ENCODE results near the gene DHX40. TPM values are rescaled to one million over a fixed set of nuclear protein-coding genes. Genes with fewer than 3 reads are reported as not detected.
"Not testable (repeated sequence)": the region's sequence is repeated elsewhere in the genome, so short reads cannot be mapped to it uniquely, and the experiment has no call there.

The DHX40 gene
- total RNA-seq, 2 experiments from 2014 or later: 22.9 to 24.1 TPM

- peaks cover 7% of the 10 kb centered on the region for H3K9me3 Mint-ChIP-seq (ENCODE audit: low read depth)
- H3K27me3 Mint-ChIP-seq: no peaks in the 10 kb centered on the region
- CTCF ChIA-PET: interaction anchor here (0.6 kb wide), 1 partner anchor 411 kb away, joined by 3 read pairs; the partner anchor contains the start of genes PRR11 and SKA2
- DNase-seq (peak; percentile 77), ATAC-seq (peak; percentile 88)
- H3K36me3 Mint-ChIP-seq (ENCODE audit: low read depth): peaks cover 14% of the 10 kb centered on the region
- intact Hi-C loops (cut with DNase I, micrococcal nuclease): loop anchor here (1.0 to 10.0 kb wide), 12 partner anchors 45 to 826 kb away; partner anchors contain the start of genes CLTC (in 2 of the 2), PRR11 (in 2 of the 2), SKA2 (in 2 of the 2) and GDPD1 (in 1 of the 2)
- H3K4me1 Mint-ChIP-seq: peaks cover 23% of the 10 kb centered on the region
- H3K27ac Mint-ChIP-seq: peak overlapping the region; percentile 99
- POLR2A ChIA-PET: interaction anchor here (0.6 to 1.0 kb wide), 2 partner anchors 51 to 142 kb away, joined by 6 read pairs; partner anchors contain the start of genes PTRH2 and VMP1
- H3K4me3 Mint-ChIP-seq: peak overlapping the region; percentile 99
Observed at GRCh38 chr17:59565959-59566324, 532 bp downstream of the DHX40 start.

GRCh38 chr17:59569151-59569550, 3.7 kb downstream of the DHX40 start:
- not testable (repeated sequence) for ATAC-seq

GRCh38 chr17:59572301-59572924, 7.0 kb downstream of the DHX40 start:
- ATAC-seq: peak; percentile 93
- ChIA-PET POLR2A (no interaction called here), CTCF (interaction anchor here (0.6 to 0.9 kb wide), 2 partner anchors 15 to 79 kb away, joined by 3 read pairs; no protein-coding TSS in a partner anchor)
- H3K4me1 Mint-ChIP-seq: peaks cover 17% of the 10 kb centered on the region
- H3K27me3 Mint-ChIP-seq: no peaks in the 10 kb centered on the region
- intact Hi-C loops (cut with DNase I, micrococcal nuclease): loop anchor here (1.0 kb wide), 2 partner anchors 29 to 47 kb away; partner anchors contain the start of gene CLTC (in 1 of the 2)
- DNase-seq: peak; percentile 54
- H3K27ac Mint-ChIP-seq: peak overlapping the region; percentile 91
- H3K9me3 Mint-ChIP-seq (ENCODE audit: low read depth): no peaks in the 10 kb centered on the region
- peaks cover 19% of the 10 kb centered on the region for H3K36me3 Mint-ChIP-seq (ENCODE audit: low read depth)
- peak overlapping the region; percentile 31 for H3K4me3 Mint-ChIP-seq

More at GRCh38 chr17:59569151-59569550, 3.7 kb downstream of the DHX40 start:
- CTCF ChIA-PET: interaction anchor here (0.5 to 1.9 kb wide), 2 partner anchors 10 to 55 kb away, joined by 3 to 5 read pairs; no protein-coding TSS in a partner anchor
- H3K27me3 Mint-ChIP-seq; DNase-seq; H3K9me3 Mint-ChIP-seq (ENCODE audit: low read depth); H3K4me3 Mint-ChIP-seq; H3K27ac Mint-ChIP-seq; POLR2A ChIA-PET: not testable (repeated sequence)
- intact Hi-C loops (cut with DNase I, micrococcal nuclease): loop anchor here (5.0 to 10.0 kb wide), 3 partner anchors 323 to 414 kb away; partner anchors contain the start of genes PRR11 (in 1 of the 2), RPS6KB1 (in 1 of the 2), SKA2 (in 1 of the 2) and TUBD1 (in 1 of the 2)
- H3K4me1 Mint-ChIP-seq: peaks cover 38% of the 10 kb centered on the region
- peaks cover 28% of the 10 kb centered on the region for H3K36me3 Mint-ChIP-seq (ENCODE audit: low read depth)

GRCh38 chr17:59584168-59584567, 18.8 kb downstream of the DHX40 start:
- H3K4me1 Mint-ChIP-seq; intact Hi-C loops (cut with DNase I, micrococcal nuclease); ATAC-seq; CTCF ChIA-PET; H3K27ac Mint-ChIP-seq; POLR2A ChIA-PET; H3K9me3 Mint-ChIP-seq (ENCODE audit: low read depth); H3K4me3 Mint-ChIP-seq; H3K27me3 Mint-ChIP-seq; H3K36me3 Mint-ChIP-seq (ENCODE audit: low read depth); DNase-seq: not testable (repeated sequence)

- intact Hi-C loops (cut with DNase I, micrococcal nuclease): no loop called here
- no peak for ATAC-seq
- ChIA-PET CTCF (interaction anchor here (0.6 kb wide), 1 partner anchor 215 kb away, joined by 3 read pairs; no protein-coding TSS in a partner anchor), POLR2A (interaction anchor here (1.0 kb wide), 1 partner anchor 22 kb away, joined by 3 read pairs; no protein-coding TSS in a partner anchor)
- Mint-ChIP-seq H3K9me3 (ENCODE audit: low read depth) (no peaks in the 10 kb centered on the region), H3K4me3 (no peak overlapping the region), H3K27me3 (no peaks in the 10 kb centered on the region), H3K4me1 (peaks cover 11% of the 10 kb centered on the region), H3K27ac (no peak overlapping the region), H3K36me3 (ENCODE audit: low read depth) (peaks cover 28% of the 10 kb centered on the region)
- DNase-seq: no peak
Observed at GRCh38 chr17:59600169-59600568, 34.8 kb downstream of the DHX40 start.

- H3K9me3 Mint-ChIP-seq (ENCODE audit: low read depth): no peaks in the 10 kb centered on the region
- H3K4me3 Mint-ChIP-seq: no peak overlapping the region
- POLR2A ChIA-PET: interaction anchor here (0.5 to 1.0 kb wide), 4 partner anchors 22 to 1804 kb away, joined by 3 to 5 read pairs (median 4); no protein-coding TSS in a partner anchor
- peaks cover 11% of the 10 kb centered on the region for H3K4me1 Mint-ChIP-seq
- peak; percentile 43 for DNase-seq
- no peaks in the 10 kb centered on the region for H3K27me3 Mint-ChIP-seq
- intact Hi-C loops (cut with DNase I, micrococcal nuclease): loop anchor here (1.0 kb wide), 2 partner anchors 18 to 29 kb away; partner anchors contain the start of gene CLTC (in 1 of the 2)
- ATAC-seq: peak; percentile 99
- peaks cover 33% of the 10 kb centered on the region for H3K36me3 Mint-ChIP-seq (ENCODE audit: low read depth)
- CTCF ChIA-PET: no interaction called here
- H3K27ac Mint-ChIP-seq: peak overlapping the region; percentile 34
Observed at GRCh38 chr17:59601130-59601529, 35.7 kb downstream of the DHX40 start.

- Mint-ChIP-seq H3K4me3 (no peak overlapping the region), H3K27ac (no peak overlapping the region), H3K9me3 (ENCODE audit: low read depth) (no peaks in the 10 kb centered on the region), H3K27me3 (no peaks in the 10 kb centered on the region), H3K4me1 (no peaks in the 10 kb centered on the region), H3K36me3 (ENCODE audit: low read depth) (peaks cover 40% of the 10 kb centered on the region)
- intact Hi-C loops (cut with DNase I, micrococcal nuclease): loop anchor here in 1 of 2 experiments (5.0 kb wide), 1 partner anchor 85 kb away; no protein-coding TSS in a partner anchor
- ChIA-PET POLR2A (no interaction called here), CTCF (interaction anchor here (0.7 to 1.9 kb wide), 6 partner anchors 12 to 79 kb away, joined by 3 to 5 read pairs (median 3); partner anchors contain the start of gene CLTC)
- DNase-seq (no peak), ATAC-seq (no peak)
Observed at GRCh38 chr17:59607061-59607460, 41.7 kb downstream of the DHX40 start.

- Mint-ChIP-seq H3K27ac (no peak overlapping the region), H3K27me3 (no peaks in the 10 kb centered on the region), H3K36me3 (ENCODE audit: low read depth) (peaks cover 32% of the 10 kb centered on the region), H3K4me1 (no peaks in the 10 kb centered on the region), H3K4me3 (no peak overlapping the region), H3K9me3 (ENCODE audit: low read depth) (no peaks in the 10 kb centered on the region)
- CTCF ChIA-PET: interaction anchor here (0.7 to 1.9 kb wide), 5 partner anchors 9 to 78 kb away, joined by 3 to 5 read pairs (median 3); partner anchors contain the start of gene CLTC
- DNase-seq (peak; percentile 68), ATAC-seq (no peak)
- intact Hi-C loops (cut with DNase I, micrococcal nuclease): loop anchor here in 1 of 2 experiments (5.0 kb wide), 1 partner anchor 86 kb away; no protein-coding TSS in a partner anchor
- POLR2A ChIA-PET: no interaction called here
Observed at GRCh38 chr17:59607817-59608403, 42.5 kb downstream of the DHX40 start.

GRCh38 chr17:59611503-59611902, 46.1 kb downstream of the DHX40 start:
- Mint-ChIP-seq H3K27me3 (no peaks in the 10 kb centered on the region), H3K9me3 (ENCODE audit: low read depth) (no peaks in the 10 kb centered on the region), H3K4me1 (no peaks in the 10 kb centered on the region), H3K4me3 (no peak overlapping the region), H3K27ac (no peak overlapping the region), H3K36me3 (ENCODE audit: low read depth) (peaks cover 20% of the 10 kb centered on the region)
- DNase-seq (no peak), ATAC-seq (no peak)
- POLR2A ChIA-PET: no interaction called here
- CTCF ChIA-PET: interaction anchor here (0.6 kb wide), 1 partner anchor 505 kb away, joined by 3 read pairs; the partner anchor contains the start of gene TRIM37
- intact Hi-C loops (cut with DNase I, micrococcal nuclease): loop anchor here in 1 of 2 experiments (10.0 kb wide), 1 partner anchor 1267 kb away; no protein-coding TSS in a partner anchor

GRCh38 chr17:59616253-59616920, 51.0 kb downstream of the DHX40 start:
- Mint-ChIP-seq H3K27me3 (no peaks in the 10 kb centered on the region), H3K9me3 (ENCODE audit: low read depth) (no peaks in the 10 kb centered on the region), H3K4me3 (no peak overlapping the region), H3K4me1 (peaks cover 25% of the 10 kb centered on the region), H3K36me3 (ENCODE audit: low read depth) (peaks cover 9% of the 10 kb centered on the region), H3K27ac (no peak overlapping the region)
- ATAC-seq (no peak), DNase-seq (no peak)
- ChIA-PET POLR2A (no interaction called here), CTCF (interaction anchor here (0.9 kb wide), 1 partner anchor 8 kb away, joined by 3 read pairs; no protein-coding TSS in a partner anchor)
- intact Hi-C loops (cut with DNase I, micrococcal nuclease): loop anchor here (5.0 to 10.0 kb wide), 3 partner anchors 91 to 1272 kb away; partner anchors contain the start of genes PTRH2 (in 1 of the 2) and VMP1 (in 1 of the 2)

Data from activated CD4-positive, alpha-beta T cell treated with anti-CD3 and anti-CD28 coated beads for 36 hours (primary cell).